Left lung (tissue), 10 donors: ENCODE results near the gene FCHSD2. TPM values are rescaled to one million over a fixed set of nuclear protein-coding genes. Genes with fewer than 3 reads are reported as not detected.

Source experiments
- ATAC-seq: fragments of 200-7000 bp; cut with Tn5 transposase; one replicate; pipeline ENCODE4 v1.9.1; 2020; ENCODE audit warnings: moderate library complexity
- DNase-seq, 4 donors: peaks; one replicate each; pipeline ENCODE4 v3.0.0-alpha.2; 2013 to 2020
- H3K27ac ChIP-seq, 2 donors: fragments of 200-600 bp; sonication (generic) in 1 of 2; one replicate each; pipeline versions ENCODE4 v1.5.0 to v1.8.0; 2020 to 2021
- H3K27me3 ChIP-seq, 2 donors: fragments of 200-600 bp; sonication (generic) in 1 of 2; one replicate each; pipeline versions ENCODE4 v1.5.0 to v1.8.0; 2020 to 2021
- H3K36me3 ChIP-seq, 2 donors: fragments of 200-600 bp; sonication (generic) in 1 of 2; one replicate each; pipeline versions ENCODE4 v1.5.0 to v1.8.0; 2020 to 2021
- H3K4me1 ChIP-seq, 2 donors: fragments of 200-600 bp; one replicate each; pipeline ENCODE4 v1.8.0; 2021
- H3K4me3 ChIP-seq, 2 donors: fragments of 200-600 bp; sonication (generic) in 1 of 2; one replicate each; pipeline versions ENCODE4 v1.5.0 to v1.8.0; 2020 to 2021; ENCODE audit warnings: mild to moderate bottlenecking in 1 of 2
- H3K9me3 ChIP-seq, 2 donors: fragments of 200-600 bp; sonication (generic) in 1 of 2; one replicate each; pipeline versions ENCODE4 v1.5.0 to v1.8.0; 2020 to 2021
- CTCF ChIP-seq, 2 donors: fragments of 200-600 bp; sonication (generic) in 1 of 2; IDR thresholded peaks; one replicate each; pipeline versions ENCODE4 v1.5.0 to v1.8.0; 2021; ENCODE audit warnings: antibody characterized with exemption in 2 of 2
- intact Hi-C, 2 donors: fragments of 100-400 bp; cut with DNase I; formaldehyde crosslinking; loops; one replicate each; pipeline versions ENCODE4 v1.11.2 to v1.14.2; 2022
- polyA plus RNA-seq, 6 donors: library from polyadenylated mRNA; unstranded; fragments of 120-200 nt; gene quantifications; one replicate each; pipeline ENCODE4 v1.2.1, GENCODE V29; 2013; ENCODE audit not compliant: insufficient read length in 6 of 6
- total RNA-seq, 2 donors: library from RNA; stranded (reverse); fragmentation: NEBNext Ultra II Directional; extraction: Animal tissue kit (Norgen Biotek cat#: 25700); gene quantifications; one replicate each; pipeline ENCODE4 v1.2.1, GENCODE V29; 2021
- donor health status: DM: no; HTN: yes; CAD: no.
- donor health status: DM: no; HTN: no; CAD: no.

Gene FCHSD2
- total and polyA plus RNA-seq, 8 donors = 46.2 to 58.2 (median 48.5) TPM

- H3K4me3 ChIP-seq = no peak overlapping the region
- no peak for TF ChIP-seq CTCF (IDR thresholded peaks at IDR 0.05)
- H3K9me3 ChIP-seq = no peaks in the 10 kb centered on the region
- H3K27me3 ChIP-seq = no peaks in the 10 kb centered on the region
- ATAC-seq = no peak
- peaks cover 0 to 66% of the 10 kb centered on the region in 2 donors for H3K36me3 ChIP-seq
- H3K27ac ChIP-seq = no peak overlapping the region
- H3K4me1 ChIP-seq = peaks cover 15 to 46% of the 10 kb centered on the region in 2 donors
- no peak for DNase-seq
- intact Hi-C loops = no loop called here
These were observed 323.1 kb downstream of the FCHSD2 start for GRCh38 chr11:72818971-72819370.

- H3K36me3 ChIP-seq = peaks cover 0 to 56% of the 10 kb centered on the region in 2 donors
- H3K4me1 ChIP-seq = peaks cover 21 to 50% of the 10 kb centered on the region in 2 donors
- ATAC-seq (no peak), DNase-seq (no peak)
- H3K9me3 ChIP-seq = no peaks in the 10 kb centered on the region
- TF ChIP-seq CTCF (IDR thresholded peaks at IDR 0.05) = no peak
- no peak overlapping the region for H3K27ac ChIP-seq
- no peak overlapping the region for H3K4me3 ChIP-seq
- intact Hi-C loops = no loop called here
- H3K27me3 ChIP-seq = no peaks in the 10 kb centered on the region
These were observed 324.2 kb downstream of the FCHSD2 start for GRCh38 chr11:72817966-72818365.

- Histone ChIP-seq H3K27me3 (no peaks in the 10 kb centered on the region), H3K36me3 (peaks cover 0 to 43% of the 10 kb centered on the region in 2 donors), H3K4me1 (peaks cover 28 to 60% of the 10 kb centered on the region in 2 donors), H3K9me3 (no peaks in the 10 kb centered on the region), H3K27ac (peak overlapping the region in 1 of 2 donors; percentile 98), H3K4me3 (peak overlapping the region in 1 of 2 donors; percentile 98)
- no peak for TF ChIP-seq CTCF (IDR thresholded peaks at IDR 0.05)
- intact Hi-C loops = no loop called here
- DNase-seq = no peak
- no peak for ATAC-seq
These were observed 325.6 kb downstream of the FCHSD2 start for GRCh38 chr11:72816404-72816990.

GRCh38 chr11:72815110-72815618, 327.0 kb downstream of the FCHSD2 start:
- H3K4me1 ChIP-seq = peaks cover 30 to 64% of the 10 kb centered on the region in 2 donors
- H3K27me3 ChIP-seq = no peaks in the 10 kb centered on the region
- no peaks in the 10 kb centered on the region for H3K9me3 ChIP-seq
- H3K36me3 ChIP-seq = peaks cover 0 to 30% of the 10 kb centered on the region in 2 donors
- DNase-seq = no peak
- no peak for TF ChIP-seq CTCF (IDR thresholded peaks at IDR 0.05)
- H3K4me3 ChIP-seq = peak overlapping the region; percentile 79 to 98
- ATAC-seq = peak; percentile 4
- intact Hi-C loops = no loop called here
- H3K27ac ChIP-seq = peak overlapping the region; percentile 86 to 98

GRCh38 chr11:72814286-72815109, 327.6 kb downstream of the FCHSD2 start, which contains the start of gene ATG16L2:
Gene ATG16L2, plus strand, starts transcription at chr11:72814411. Its CDS starts 35 bp downstream, at chr11:72814446.
- Histone ChIP-seq H3K4me1 (peaks cover 30 to 71% of the 10 kb centered on the region in 2 donors), H3K9me3 (no peaks in the 10 kb centered on the region), H3K27me3 (no peaks in the 10 kb centered on the region), H3K27ac (peak within 1 kb of the TSS; percentile 86 to 98), H3K4me3 (peak within 1 kb of the TSS; percentile 79 to 98), H3K36me3 (peaks cover 0 to 30% of the 10 kb centered on the region in 2 donors)
- ATAC-seq = peak; percentile 91
- intact Hi-C loops = loop anchor here in 1 of 2 donors (5.0 kb wide), 1 partner anchor 92 kb away; no protein-coding TSS in a partner anchor
- peak; percentile 24 to 46 for TF ChIP-seq CTCF (IDR thresholded peaks at IDR 0.05)
- peak; percentile 78 to 97 (median 89) for DNase-seq
